MM.1S (cell line): ENCODE results near the gene CHRNB1.

Experiments used
- DNase-seq: peaks from one replicate; pipeline ENCODE4 v3.0.0-alpha.2; 2015
- H2AFZ ChIP-seq: fragments of 300-600 bp; sonication (generic); 2 replicates; pipeline ENCODE4 v1.6.0; 2016; ENCODE audit warnings: antibody characterized with exemption, low read length
- H3F3A ChIP-seq: fragments of 300-600 bp; sonication (generic); 2 replicates; pipeline ENCODE4 v1.6.1; 2016; ENCODE audit warnings: mild to moderate bottlenecking, antibody characterized with exemption, low read length, moderate library complexity, mixed read lengths; ENCODE audit not compliant: insufficient read depth
- H3K27ac ChIP-seq: fragments of 300-600 bp; sonication (generic); 2 replicates; pipeline ENCODE4 v1.5.1; 2016; ENCODE audit warnings: mild to moderate bottlenecking, low read length
- H3K27me3 ChIP-seq: fragments of 300-600 bp; sonication (generic); replicated peaks from 2 replicates; pipeline ENCODE4 v1.6.0; 2016; ENCODE audit warnings: low read length; ENCODE audit not compliant: insufficient read depth
- H3K36me3 ChIP-seq: fragments of 300-600 bp; sonication (generic); replicated peaks from 2 replicates; pipeline ENCODE4 v1.6.1; 2016; ENCODE audit warnings: mild to moderate bottlenecking, low read length, mixed read lengths; ENCODE audit not compliant: insufficient read depth
- H3K4me1 ChIP-seq: fragments of 300-600 bp; sonication (generic); 2 replicates; pipeline ENCODE4 v1.6.1; 2016; ENCODE audit warnings: low read length, mixed read lengths
- H3K4me2 ChIP-seq: fragments of 300-600 bp; sonication (generic); 2 replicates; pipeline ENCODE4 v1.6.0; 2016; ENCODE audit warnings: low read depth, low read length
- H3K4me3 ChIP-seq: fragments of 300-600 bp; sonication (generic); 2 replicates; pipeline ENCODE4 v1.5.1; 2016; ENCODE audit warnings: low read length, mixed read lengths
- H3K79me2 ChIP-seq: fragments of 300-600 bp; sonication (generic); 2 replicates; pipeline ENCODE4 v1.6.1; 2016; ENCODE audit warnings: mixed run types, low read length, mixed read lengths
- H3K9ac ChIP-seq: fragments of 300-600 bp; sonication (generic); 2 replicates; pipeline ENCODE4 v1.6.1; 2016; ENCODE audit warnings: low read length, mixed read lengths
- H3K9me2 ChIP-seq: fragments of 300-600 bp; sonication (generic); replicated peaks from 2 replicates; pipeline ENCODE4 v1.6.1; 2016; ENCODE audit warnings: mild to moderate bottlenecking, low read length, mixed read lengths; ENCODE audit not compliant: insufficient read depth
- H3K9me3 ChIP-seq: fragments of 300-600 bp; sonication (generic); replicated peaks from 2 replicates; pipeline ENCODE4 v1.6.1; 2016; ENCODE audit warnings: mild to moderate bottlenecking, low read length, mixed read lengths; ENCODE audit not compliant: insufficient read depth
- H4K20me1 ChIP-seq: fragments of 300-600 bp; sonication (generic); 2 replicates; pipeline ENCODE4 v1.6.1; 2016; ENCODE audit warnings: mild to moderate bottlenecking, low read length, moderate library complexity, mixed read lengths; ENCODE audit not compliant: insufficient read depth
- CTCF ChIP-seq: fragments of 300-600 bp; sonication (generic); IDR thresholded peaks from 2 replicates; pipeline ENCODE4 v1.5.1; 2016; ENCODE audit warnings: antibody characterized with exemption, low read length, mixed read lengths
- EZH2 ChIP-seq: fragments of 300-600 bp; sonication (generic); optimal IDR thresholded peaks from 2 replicates; pipeline ENCODE3; 2017; ENCODE audit warnings: low read depth, mild to moderate bottlenecking, antibody characterized with exemption, low read length, mixed read lengths
- EZH2phosphoT487 ChIP-seq: fragments of 300-600 bp; sonication (generic); IDR thresholded peaks from 2 replicates; pipeline ENCODE4 v1.6.1; 2018; ENCODE audit warnings: antibody characterized with exemption, low read length

Gene CHRNB1

DNA sequence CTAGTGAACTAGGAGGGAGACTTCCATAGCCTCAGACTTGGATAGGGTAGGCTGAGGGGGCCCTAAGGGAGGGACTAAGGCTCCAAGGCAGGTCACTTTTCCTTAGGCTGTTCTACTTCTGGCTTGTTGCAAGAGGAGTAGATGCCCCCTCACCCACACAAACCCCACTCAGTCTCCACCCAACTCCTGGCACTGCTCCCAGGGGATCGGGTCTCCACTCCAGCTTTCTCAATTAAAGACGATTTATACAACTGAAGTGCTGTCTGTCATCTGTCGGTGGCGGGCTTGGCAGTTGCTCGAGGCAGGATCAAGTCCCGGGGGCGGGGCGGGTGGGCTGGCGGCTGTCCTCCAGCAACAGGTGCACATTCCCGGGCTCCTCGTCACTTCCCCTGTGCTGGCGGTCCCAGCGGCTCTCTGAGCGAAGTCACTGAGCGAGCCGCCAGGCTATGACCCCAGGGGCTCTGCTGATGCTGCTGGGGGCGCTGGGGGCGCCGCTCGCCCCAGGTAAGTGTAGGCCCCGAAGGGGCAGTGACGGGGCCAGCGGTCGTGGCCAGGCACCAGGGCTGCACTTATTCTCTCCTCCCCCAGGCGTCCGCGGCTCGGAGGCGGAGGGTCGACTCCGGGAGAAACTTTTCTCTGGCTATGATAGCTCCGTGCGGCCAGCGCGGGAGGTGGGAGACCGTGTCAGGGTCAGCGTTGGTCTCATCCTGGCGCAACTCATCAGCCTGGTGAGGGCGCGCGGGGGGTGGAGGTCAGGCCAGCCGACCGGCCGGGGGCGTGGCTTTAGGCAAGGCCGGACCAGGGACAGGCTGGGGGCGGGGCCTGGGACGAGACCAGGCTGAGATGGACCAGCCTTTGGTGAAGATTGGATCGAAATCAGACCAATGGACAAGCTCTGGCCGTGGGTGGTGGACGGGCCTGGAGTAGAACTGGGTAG is at the start of gene CHRNB1:
Gene CHRNB1, plus strand, starts transcription at position 380 of the 937 bp plus-strand sequence. Its CDS starts 67 bp downstream, at position 447.
- Histone ChIP-seq H3K79me2 (no peaks in the 10 kb centered on the region), H3K4me1 (no peaks in the 10 kb centered on the region), H3K27me3 (peaks cover 88% of the 10 kb centered on the region), H2AFZ (no peak within 1 kb of the TSS), H4K20me1 (no peaks in the 10 kb centered on the region), H3K36me3 (no peaks in the 10 kb centered on the region), H3K4me3 (no peak within 1 kb of the TSS), H3K4me2 (peak within 1 kb of the TSS; percentile 52; the same call in 1 of the 2 replicates), H3K9ac (no peak within 1 kb of the TSS), H3F3A (no peaks in the 10 kb centered on the region), H3K9me2 (no peaks in the 10 kb centered on the region), H3K27ac (no peak within 1 kb of the TSS), H3K9me3 (no peaks in the 10 kb centered on the region)
- DNase-seq, result no peak
- no peak for TF ChIP-seq EZH2phosphoT487

GRCh38 chr17:7396147-7396546 is 48.7 kb upstream of the CHRNB1 start:
- no peak overlapping the region for H2AFZ ChIP-seq
- no peak overlapping the region for H3K4me3 ChIP-seq
- no peak overlapping the region for H3K9ac ChIP-seq
- no peaks in the 10 kb centered on the region for H3K36me3 ChIP-seq
- H3K4me2 ChIP-seq, result no peak overlapping the region
- H4K20me1 ChIP-seq, result no peaks in the 10 kb centered on the region
- TF ChIP-seq EZH2 (no peak), CTCF (no peak), EZH2phosphoT487 (no peak)
- H3K27ac ChIP-seq, result no peak overlapping the region
- no peaks in the 10 kb centered on the region for H3K9me2 ChIP-seq
- no peaks in the 10 kb centered on the region for H3K79me2 ChIP-seq
- H3K27me3 ChIP-seq, result no peaks in the 10 kb centered on the region
- 0 out of 2 replicates have a peak, but pooled peaks cover 3% of the 10 kb centered on the region for H3K4me1 ChIP-seq
- no peak for DNase-seq
- H3F3A ChIP-seq, result peaks cover 6% of the 10 kb centered on the region; the same call in 1 of the 2 replicates
- H3K9me3 ChIP-seq, result no peaks in the 10 kb centered on the region

- TF ChIP-seq CTCF (no peak), EZH2 (no peak), EZH2phosphoT487 (no peak)
- no peaks in the 10 kb centered on the region for H3K9me3 ChIP-seq
- no peaks in the 10 kb centered on the region for H3K27me3 ChIP-seq
- H3K9ac ChIP-seq, result no peak overlapping the region
- no peak overlapping the region for H2AFZ ChIP-seq
- DNase-seq, result no peak
- H3K4me2 ChIP-seq, result no peak overlapping the region
- H3K36me3 ChIP-seq, result no peaks in the 10 kb centered on the region
- no peaks in the 10 kb centered on the region for H4K20me1 ChIP-seq
- H3K4me1 ChIP-seq, result 0 out of 2 replicates have a peak, but pooled peaks cover 7% of the 10 kb centered on the region
- no peaks in the 10 kb centered on the region; the same call in 1 of the 2 replicates for H3K79me2 ChIP-seq
- H3K27ac ChIP-seq, result no peak overlapping the region
- no peaks in the 10 kb centered on the region for H3K9me2 ChIP-seq
- H3F3A ChIP-seq, result peaks cover 6% of the 10 kb centered on the region; the same call in 1 of the 2 replicates
- H3K4me3 ChIP-seq, result no peak overlapping the region
Observed at GRCh38 chr17:7398612-7399011, 46.2 kb upstream of the CHRNB1 start.
